HEK293T (cell line): ENCODE results near the gene HOXB5.

Experiments
- FOXK2 ChIP-seq: fragments of 450-650 bp; IDR thresholded peaks from 2 replicates; pipeline ENCODE4 v1.6.1; 2016; ENCODE audit warnings: mild to moderate bottlenecking
- NFRKB ChIP-seq: fragments of 450-650 bp; IDR thresholded peaks from 2 replicates; pipeline ENCODE4 v1.6.1; 2016; ENCODE audit warnings: mild to moderate bottlenecking, moderate library complexity
- PKNOX1 ChIP-seq: fragments of 450-650 bp; IDR thresholded peaks from 2 replicates; pipeline ENCODE4 v1.6.1; 2016
- SUZ12 ChIP-seq: fragments of 450-650 bp; IDR thresholded peaks from 2 replicates; pipeline ENCODE4 v1.6.1; 2016; ENCODE audit warnings: mild to moderate bottlenecking

- TF ChIP-seq SUZ12 (no peak), NFRKB (no peak), FOXK2 (no peak), PKNOX1 (no peak)
These were observed 34.3 kb upstream of the HOXB5 start for GRCh38 chr17:48627623-48628521.
